ENCODE measurements around the gene PPP4R4.

GRCh38 chr14:94142247-94142646 lies 31.9 kb upstream of the PPP4R4 start:
- TF ChIP-seq CTCF (IDR thresholded peaks at IDR 0.05; ENCODE audit: low read depth, low read length) (no peak), EZH2phosphoT487 (IDR thresholded peaks at IDR 0.05; ENCODE audit: low read depth) (no peak)

Measured in OCI-LY3 (cell line).